ENCODE data around the gene RREB1. TPM values are rescaled to one million over a fixed set of nuclear protein-coding genes. Genes with fewer than 3 reads are reported as not detected.

The RREB1 gene
- total RNA-seq, 1 donor from 2014 or later: 28.3 TPM

- no peaks in the 10 kb centered on the region for H3K27me3 Mint-ChIP-seq (ENCODE audit: low read depth)
- H3K27ac Mint-ChIP-seq (ENCODE audit: unreplicated experiment): peak overlapping the region; percentile 93
- TF ChIP-seq CTCF (conservative IDR thresholded peaks at IDR 0.05): no peak
- no peaks in the 10 kb centered on the region for H3K36me3 Mint-ChIP-seq (ENCODE audit: low read depth)
- DNase-seq (ENCODE audit: low read depth, low spot score): no peak
- H3K4me3 Mint-ChIP-seq: peak overlapping the region; percentile 70
- H3K4me1 Mint-ChIP-seq: peaks cover 71% of the 10 kb centered on the region
- H3K9me3 Mint-ChIP-seq: no peaks in the 10 kb centered on the region
These were observed 38.4 kb downstream of the RREB1 start for GRCh38 chr6:7145885-7146828.

- no peak for DNase-seq (ENCODE audit: low read depth, low spot score)
- Mint-ChIP-seq H3K4me1 (peaks cover 72% of the 10 kb centered on the region), H3K27ac (ENCODE audit: unreplicated experiment) (peak overlapping the region; percentile 93), H3K9me3 (no peaks in the 10 kb centered on the region), H3K36me3 (ENCODE audit: low read depth) (no peaks in the 10 kb centered on the region), H3K27me3 (ENCODE audit: low read depth) (no peaks in the 10 kb centered on the region), H3K4me3 (peak overlapping the region; percentile 9)
- TF ChIP-seq CTCF (conservative IDR thresholded peaks at IDR 0.05): no peak
These were observed 39.4 kb downstream of the RREB1 start for GRCh38 chr6:7147051-7147671.

GRCh38 chr6:7148100-7148822 is 40.5 kb downstream of the RREB1 start:
- no peaks in the 10 kb centered on the region for H3K36me3 Mint-ChIP-seq (ENCODE audit: low read depth)
- no peak overlapping the region for H3K4me3 Mint-ChIP-seq
- DNase-seq (ENCODE audit: low read depth, low spot score): no peak
- TF ChIP-seq CTCF (conservative IDR thresholded peaks at IDR 0.05): no peak
- no peaks in the 10 kb centered on the region for H3K27me3 Mint-ChIP-seq (ENCODE audit: low read depth)
- H3K9me3 Mint-ChIP-seq: no peaks in the 10 kb centered on the region
- peaks cover 69% of the 10 kb centered on the region for H3K4me1 Mint-ChIP-seq
- H3K27ac Mint-ChIP-seq (ENCODE audit: unreplicated experiment): peak overlapping the region; percentile 93

GRCh38 chr6:7150381-7151064 is 42.8 kb downstream of the RREB1 start:
- no peak for TF ChIP-seq CTCF (conservative IDR thresholded peaks at IDR 0.05)
- Mint-ChIP-seq H3K4me3 (no peak overlapping the region), H3K9me3 (no peaks in the 10 kb centered on the region), H3K27me3 (ENCODE audit: low read depth) (no peaks in the 10 kb centered on the region), H3K4me1 (peaks cover 58% of the 10 kb centered on the region), H3K27ac (ENCODE audit: unreplicated experiment) (no peak overlapping the region), H3K36me3 (ENCODE audit: low read depth) (no peaks in the 10 kb centered on the region)
- DNase-seq (ENCODE audit: low read depth, low spot score): no peak

- Mint-ChIP-seq H3K4me1 (peaks cover 58% of the 10 kb centered on the region), H3K4me3 (no peak overlapping the region), H3K9me3 (no peaks in the 10 kb centered on the region), H3K36me3 (ENCODE audit: low read depth) (no peaks in the 10 kb centered on the region), H3K27me3 (ENCODE audit: low read depth) (no peaks in the 10 kb centered on the region), H3K27ac (ENCODE audit: unreplicated experiment) (no peak overlapping the region)
- no peak for DNase-seq (ENCODE audit: low read depth, low spot score)
- TF ChIP-seq CTCF (conservative IDR thresholded peaks at IDR 0.05): no peak
These were observed 43.6 kb downstream of the RREB1 start for GRCh38 chr6:7151381-7151780.

All from neural crest cell (in vitro differentiated cells).